ENCODE measurements around the gene ARID5B.

Gene ARID5B

GRCh38 chr10:62083412-62084267, 182.1 kb downstream of the ARID5B start:
- DNase-seq, result no peak

DNA sequence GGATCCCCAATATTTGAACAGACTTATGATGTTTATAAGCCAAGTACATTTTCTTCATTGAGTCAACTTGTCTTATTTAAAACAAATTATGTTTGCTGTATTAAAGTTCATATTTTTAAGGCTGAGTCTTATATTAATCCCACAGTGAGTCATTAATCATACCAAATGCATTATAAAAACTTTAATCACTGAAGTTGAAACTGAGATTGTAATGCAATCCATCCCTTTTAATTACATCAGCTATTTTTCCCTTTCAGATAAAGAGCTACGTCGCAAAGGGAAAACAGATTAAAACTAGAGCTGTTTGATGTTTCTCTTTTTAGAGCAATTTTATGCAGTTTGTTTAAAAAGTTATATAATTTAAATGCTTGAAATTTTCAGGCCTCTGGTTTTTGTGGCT, 183.0 kb downstream of the ARID5B start:
- no peak for DNase-seq

DNA sequence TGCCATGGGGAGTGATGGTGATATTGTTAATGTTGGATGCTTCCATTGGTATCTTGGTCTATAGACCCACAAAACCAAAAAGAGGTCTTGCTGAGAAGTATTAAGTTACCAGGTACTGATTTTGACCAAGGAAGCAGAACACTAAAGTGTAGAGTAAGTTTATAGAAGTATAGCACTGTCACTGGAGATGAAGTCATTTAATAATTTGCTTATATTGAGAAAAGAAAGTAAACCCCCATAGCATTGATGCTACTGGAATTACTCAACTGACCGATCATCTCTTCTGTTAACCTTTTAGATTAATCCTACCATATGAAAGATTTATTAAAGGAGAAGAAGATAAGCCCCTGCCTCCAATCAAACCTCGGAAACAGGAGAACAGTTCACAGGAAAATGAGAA, 183.9 kb downstream of the ARID5B start:
- no peak for DNase-seq

- DNase-seq, result no peak
Observed at GRCh38 chr10:62085821-62086220, 184.3 kb downstream of the ARID5B start.

DNA sequence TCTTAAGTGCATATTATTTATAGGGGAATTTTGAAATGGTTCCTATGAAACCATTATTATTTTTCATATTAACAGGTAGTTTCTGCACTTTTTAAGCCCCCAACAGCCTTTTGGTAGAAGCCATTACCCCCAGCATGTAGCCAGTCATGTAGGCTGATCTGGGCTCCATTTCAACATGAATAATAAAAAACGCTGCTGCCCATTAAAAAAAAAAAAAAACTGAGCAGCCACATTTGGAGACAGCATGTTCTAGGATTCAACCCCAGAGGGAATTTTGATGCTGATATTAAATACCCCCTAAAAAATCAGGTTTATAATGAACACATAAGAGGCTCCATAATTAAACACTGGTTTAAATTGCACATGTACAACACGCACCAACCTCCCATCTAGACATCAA, 185.8 kb downstream of the ARID5B start:
- DNase-seq, result no peak

DNA sequence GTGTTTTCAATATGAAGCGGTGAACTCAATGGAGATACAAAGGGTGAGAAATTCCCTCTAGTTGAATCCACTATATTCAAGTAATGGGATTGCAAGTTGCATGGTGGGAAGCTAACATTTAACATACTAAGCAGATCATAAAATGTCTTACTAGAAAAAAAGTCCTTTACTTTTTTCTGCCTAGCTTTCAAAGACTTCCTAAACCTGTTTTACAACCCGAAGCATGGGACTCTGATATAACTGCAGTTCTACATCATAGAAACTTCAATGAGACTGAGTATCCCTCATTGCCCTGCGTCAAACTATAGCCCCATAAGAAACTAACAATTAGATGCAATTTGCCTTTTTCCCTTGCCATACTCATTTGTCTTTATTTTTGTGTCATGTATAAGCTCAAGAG, 187.3 kb downstream of the ARID5B start:
- no peak for DNase-seq

DNA sequence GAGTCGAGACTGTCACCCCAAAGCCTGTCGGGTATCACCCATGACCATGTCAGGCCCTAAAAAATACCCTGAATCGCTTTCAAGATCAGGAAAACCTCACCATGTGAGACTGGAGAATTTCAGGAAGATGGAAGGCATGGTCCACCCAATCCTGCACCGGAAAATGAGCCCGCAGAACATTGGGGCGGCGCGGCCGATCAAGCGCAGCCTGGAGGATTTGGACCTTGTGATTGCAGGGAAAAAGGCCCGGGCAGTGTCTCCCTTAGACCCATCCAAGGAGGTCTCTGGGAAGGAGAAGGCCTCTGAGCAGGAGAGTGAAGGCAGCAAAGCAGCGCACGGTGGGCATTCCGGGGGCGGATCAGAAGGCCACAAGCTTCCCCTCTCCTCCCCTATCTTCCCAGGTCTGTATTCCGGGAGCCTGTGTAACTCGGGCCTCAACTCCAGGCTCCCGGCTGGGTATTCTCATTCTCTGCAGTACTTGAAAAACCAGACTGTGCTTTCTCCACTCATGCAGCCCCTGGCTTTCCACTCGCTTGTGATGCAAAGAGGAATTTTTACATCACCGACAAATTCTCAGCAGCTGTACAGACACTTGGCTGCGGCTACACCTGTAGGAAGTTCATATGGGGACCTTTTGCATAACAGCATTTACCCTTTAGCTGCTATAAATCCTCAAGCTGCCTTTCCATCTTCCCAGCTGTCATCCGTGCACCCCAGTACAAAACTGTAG, 191.0 kb downstream of the ARID5B start:
- no peak for DNase-seq

DNA sequence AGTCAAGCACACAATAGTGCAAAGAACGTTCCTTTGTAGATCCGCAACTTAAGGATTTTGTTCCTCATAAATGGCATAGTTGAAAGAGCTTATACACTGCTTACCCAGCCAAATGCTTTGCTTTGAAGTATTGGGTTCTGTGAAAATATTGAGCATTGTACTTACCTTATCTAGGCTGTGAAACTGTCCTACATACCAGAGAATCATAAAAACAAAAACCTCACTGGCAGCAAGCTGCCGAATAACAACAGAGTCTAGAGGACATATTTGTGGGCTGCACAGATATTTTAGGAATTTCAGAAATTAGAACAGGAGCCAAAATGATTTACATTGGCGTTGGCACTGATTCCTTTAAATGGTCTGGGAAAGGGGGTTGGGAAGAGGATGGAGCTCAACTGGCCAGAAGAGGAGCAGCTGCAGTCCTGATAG, 192.4 kb downstream of the ARID5B start:
- DNase-seq, result no peak

DNA sequence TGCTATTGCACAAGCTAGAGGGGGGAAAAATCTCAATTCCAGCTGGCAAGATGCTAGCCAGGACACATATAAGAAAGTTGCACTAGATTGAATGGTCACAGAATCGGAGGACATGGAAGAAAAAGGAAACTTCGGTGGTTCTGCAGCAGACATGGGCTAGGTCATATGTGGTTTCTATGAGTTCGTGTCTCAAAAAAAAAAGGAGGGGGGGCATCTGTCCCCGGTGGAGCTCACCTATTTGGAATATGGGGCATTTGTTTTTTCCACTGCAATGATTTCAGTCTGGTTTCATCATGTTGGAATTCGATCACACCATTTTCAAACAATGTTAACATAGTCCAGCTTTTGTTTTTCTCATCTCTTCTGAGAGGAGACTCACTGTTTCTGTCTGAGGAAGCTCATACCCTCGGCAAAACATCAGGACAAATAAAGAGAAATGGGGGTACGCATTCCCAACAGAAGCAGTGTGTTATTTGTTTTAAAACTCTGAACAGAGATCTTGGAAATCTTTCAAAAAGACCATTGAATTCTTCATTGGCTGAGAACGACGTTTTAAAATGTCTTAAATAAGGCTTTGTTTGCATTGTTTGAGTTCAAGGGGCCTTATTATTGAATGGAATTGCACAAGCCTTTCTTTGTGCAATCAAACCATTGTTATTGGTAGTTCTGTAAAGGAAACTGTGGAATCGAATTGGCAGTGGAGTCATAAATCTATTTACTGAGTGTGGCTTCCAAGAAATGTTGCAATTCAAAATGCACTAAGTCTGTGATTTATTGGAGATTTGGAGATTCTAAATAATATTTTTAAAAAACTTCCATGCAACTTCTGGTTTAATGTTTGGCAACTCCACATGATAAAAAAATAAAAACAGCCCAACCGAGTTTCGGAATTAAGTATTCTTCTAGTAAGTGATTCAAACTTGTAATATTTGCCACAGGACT, 194.0 kb downstream of the ARID5B start:
- no peak for DNase-seq

DNA sequence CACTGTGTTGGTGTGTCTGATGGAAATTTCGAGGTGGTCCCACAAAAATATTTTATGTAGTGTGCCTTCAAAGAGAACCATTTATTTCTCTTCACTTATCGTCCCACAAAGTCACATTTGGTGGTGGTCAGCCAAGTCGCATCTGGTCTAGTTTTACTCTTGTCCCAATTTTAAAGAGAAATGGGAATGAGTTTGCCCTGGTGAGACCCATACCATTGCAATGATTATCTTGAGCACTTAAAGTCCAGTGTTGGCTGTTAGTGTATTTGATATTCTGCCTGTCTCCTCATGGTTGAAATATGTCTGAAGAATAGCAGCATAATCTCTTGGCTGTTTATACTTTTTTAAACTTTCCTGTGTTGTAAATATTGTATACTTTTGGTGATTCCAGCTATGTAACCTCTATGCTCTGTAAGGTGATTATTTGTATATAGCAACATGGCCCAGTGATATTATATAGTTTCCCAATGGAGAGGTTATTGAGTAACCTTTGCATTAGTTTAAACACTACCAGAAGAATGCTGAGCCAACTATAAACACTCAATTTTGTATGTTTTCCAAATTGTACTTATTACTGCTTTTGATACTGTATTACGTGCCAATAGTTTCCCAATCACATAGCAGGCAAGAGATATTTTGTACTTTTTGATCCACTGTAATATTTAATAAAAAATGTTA, 194.9 kb downstream of the ARID5B start:
- DNase-seq, result no peak

DNA sequence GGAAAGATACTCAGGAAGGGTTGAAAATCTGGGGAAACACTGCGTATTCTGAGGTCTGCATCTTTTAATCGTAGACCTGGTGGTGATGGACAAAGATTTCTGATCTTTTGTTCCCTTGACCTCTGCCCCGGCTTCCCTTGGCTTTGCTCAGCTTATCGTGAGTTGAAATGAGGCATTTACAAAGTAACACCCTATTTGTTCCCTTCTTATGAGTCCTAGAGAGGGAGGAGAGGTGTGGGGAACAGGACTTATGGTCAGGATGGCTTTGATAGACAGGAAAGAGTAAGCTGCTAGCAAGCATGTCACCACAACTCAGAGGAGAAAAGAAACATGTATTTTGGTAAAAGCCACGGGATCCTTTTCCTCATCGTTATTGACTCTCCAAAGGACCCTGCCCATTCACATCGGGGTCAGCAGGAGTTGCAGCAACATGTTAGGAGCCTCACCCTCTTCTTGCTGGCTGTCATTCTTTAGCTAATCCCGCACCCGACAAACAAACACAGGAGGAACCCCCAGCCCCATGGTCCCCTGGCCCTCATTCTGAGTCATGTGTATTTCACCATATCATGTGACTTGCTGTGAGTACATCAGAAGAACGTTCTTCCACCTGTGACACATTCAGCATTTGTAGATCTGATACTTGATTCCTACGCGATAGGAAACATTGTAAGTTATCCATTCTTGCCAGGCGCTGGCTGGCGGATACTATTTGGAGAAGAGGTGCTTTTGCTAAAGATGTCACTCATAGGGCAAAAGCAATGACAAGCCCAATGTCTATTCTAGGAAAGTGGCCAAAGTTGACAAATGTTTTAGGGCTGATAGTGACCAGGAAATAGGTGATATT, 197.0 kb downstream of the ARID5B start:
- DNase-seq, result no peak

DNA sequence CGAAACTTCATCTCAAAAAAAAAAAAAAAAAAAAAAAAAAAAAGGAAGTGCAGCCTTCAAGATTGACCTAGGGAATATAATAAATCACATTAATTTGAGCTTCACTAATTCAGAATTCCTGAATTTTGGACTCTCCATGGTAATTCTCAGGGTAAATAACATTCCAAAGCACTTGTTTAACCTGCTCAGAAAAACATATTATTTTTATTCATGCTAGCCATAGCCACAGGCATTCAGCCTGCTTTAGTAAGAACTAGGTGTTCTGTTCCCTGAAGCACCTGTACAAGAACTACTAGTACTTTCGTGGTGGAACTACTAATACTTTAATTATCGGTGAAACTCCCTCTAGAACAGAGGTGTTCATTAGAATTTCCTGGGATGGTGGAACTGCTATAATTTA, 197.8 kb downstream of the ARID5B start:
- no peak for DNase-seq

GRCh38 chr10:62103857-62104256, 202.4 kb downstream of the ARID5B start:
- no peak for DNase-seq

GRCh38 chr10:62106929-62107519, 205.5 kb downstream of the ARID5B start:
- no peak for DNase-seq

DNA sequence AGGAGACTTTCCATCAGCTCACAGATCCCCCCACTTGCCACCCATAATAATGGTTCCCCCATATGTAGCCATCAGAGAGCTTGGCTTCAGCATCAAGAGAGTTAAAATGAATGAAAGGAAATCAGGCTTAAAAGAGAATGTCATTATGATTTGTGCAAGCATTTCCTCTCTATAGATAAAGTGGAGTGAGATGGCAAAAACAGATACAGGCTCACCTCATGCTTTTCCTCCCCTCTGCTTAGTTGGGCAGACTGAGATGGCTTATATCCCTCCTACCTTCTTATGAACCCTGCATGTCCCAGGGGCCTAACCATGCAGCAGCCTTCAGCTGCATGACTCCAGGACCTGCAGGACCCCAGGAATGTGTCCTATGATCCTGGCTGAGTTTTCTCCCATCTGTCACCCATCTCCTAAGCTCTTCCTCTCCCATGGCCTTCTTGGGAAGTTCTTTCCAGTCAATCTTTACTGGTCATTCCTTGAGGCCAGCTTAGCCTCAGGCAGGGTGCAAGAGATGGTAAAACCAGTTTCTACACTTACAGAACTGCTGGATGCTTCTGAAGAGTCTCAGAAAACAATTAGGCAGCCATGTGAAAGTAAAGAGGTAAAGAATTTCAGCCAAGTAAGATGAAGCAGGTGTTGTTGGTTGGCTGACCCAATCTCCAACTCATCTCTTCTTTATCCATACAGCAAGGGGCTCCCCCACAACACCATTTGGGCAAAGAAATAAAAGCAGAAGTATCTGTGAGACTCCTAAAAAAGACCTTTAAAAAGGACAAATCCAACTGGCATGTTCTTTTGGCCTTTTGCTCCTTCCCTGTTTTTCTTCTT, 207.5 kb downstream of the ARID5B start:
- no peak for DNase-seq

GRCh38 chr10:62109587-62110293, 208.2 kb downstream of the ARID5B start:
- DNase-seq, result no peak

- DNase-seq, result no peak
Observed at GRCh38 chr10:62112300-62112699, 210.8 kb downstream of the ARID5B start.

DNA sequence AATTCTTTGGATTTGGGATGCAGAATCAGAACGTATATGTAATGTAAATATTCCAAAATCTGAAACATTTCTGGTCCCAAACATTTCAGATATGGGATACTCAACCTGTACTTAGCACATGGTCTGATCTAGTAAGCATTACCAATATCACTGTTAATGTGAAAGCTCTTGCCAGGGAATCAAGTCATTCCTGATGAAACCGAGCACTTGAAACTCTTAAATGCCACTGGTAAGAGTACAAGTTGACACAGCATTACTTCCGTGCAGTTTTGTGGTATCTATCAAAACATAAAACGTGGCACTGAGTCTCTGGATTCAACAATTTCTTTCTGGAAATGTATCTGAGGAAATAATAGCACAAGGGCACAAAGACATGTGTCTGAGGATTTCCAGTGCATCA, 211.5 kb downstream of the ARID5B start:
- no peak for DNase-seq

- DNase-seq, result no peak
Observed at GRCh38 chr10:62113680-62114079, 212.2 kb downstream of the ARID5B start.

DNA sequence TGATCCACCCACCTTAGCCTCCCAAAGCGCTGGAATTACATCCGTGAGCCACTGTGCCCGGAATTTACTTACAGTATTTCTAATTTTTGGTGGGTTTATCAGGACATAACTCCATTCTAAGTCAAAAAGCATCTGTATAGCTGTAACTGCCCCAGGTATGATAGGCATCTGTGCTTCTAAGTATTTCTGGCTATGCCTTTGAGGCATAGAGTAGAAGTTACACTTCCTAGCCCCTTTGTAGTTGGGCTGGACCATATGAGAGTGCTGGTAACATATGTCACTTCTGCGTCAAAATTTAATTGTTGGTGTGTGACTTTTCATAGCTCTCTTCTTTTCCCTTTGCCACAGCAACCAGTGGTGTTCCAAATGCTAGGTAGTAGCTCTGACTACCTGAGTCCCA, 213.8 kb downstream of the ARID5B start:
- no peak for DNase-seq

All from activated effector memory CD4-positive, alpha-beta T cell treated with Interleukin-2 at 50 U/mL for 16 hours (primary cell).